ENCODE data around the gene PIK3C2G.

DNA sequence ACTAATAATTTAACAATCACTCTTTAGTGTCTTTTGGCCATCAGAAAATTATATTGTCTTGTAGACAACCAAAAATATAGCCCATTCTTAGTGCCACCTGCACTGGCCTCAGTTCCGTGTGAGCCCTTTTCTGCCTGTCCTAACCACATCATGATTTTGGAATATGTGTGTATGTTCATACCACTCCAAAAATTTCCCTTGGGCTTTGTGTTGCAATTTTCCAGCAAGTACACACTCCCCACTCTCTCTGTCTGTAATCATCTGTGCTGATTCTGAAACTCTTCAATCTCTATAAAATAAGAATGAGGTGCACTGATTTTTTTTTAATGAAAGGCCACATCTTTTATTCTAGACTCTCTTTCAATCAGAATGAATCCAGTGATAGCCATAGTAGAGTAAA, 196.0 kb downstream of the PIK3C2G start:
- TF ChIP-seq EZH2phosphoT487 (IDR thresholded peaks at IDR 0.05; ENCODE audit: insufficient read depth, low read depth) = no peak
- no peak for TF ChIP-seq EZH2 (IDR thresholded peaks at IDR 0.05; ENCODE audit: insufficient read depth, poor library complexity, severe bottlenecking)
